Mesodermal cell (in vitro differentiated cells): Measurements from ENCODE around the gene PPP1R2C.
A peak's percentile ranks its signal among the peaks of the same experiment; 100 is the strongest.

ENCODE experiments used
- H3K27ac ChIP-seq: 2 replicates; pipeline ENCODE4 v1.7.0; 2013; ENCODE audit warnings: mild to moderate bottlenecking, low read depth, low read length, moderate library complexity; ENCODE audit not compliant: severe bottlenecking
- H3K36me3 ChIP-seq: 2 replicates; pipeline ENCODE4 v1.7.1; 2013; ENCODE audit warnings: mild to moderate bottlenecking, low read length, moderate library complexity; ENCODE audit not compliant: control insufficient read depth, insufficient read depth
- H3K4me1 ChIP-seq: one replicate; pipeline ENCODE4 v1.7.1; 2013; ENCODE audit warnings: mild to moderate bottlenecking, low read length; ENCODE audit not compliant: insufficient read depth, control insufficient read depth, poor library complexity, severe bottlenecking
- H3K4me3 ChIP-seq: 2 replicates; pipeline ENCODE4 v1.7.0; 2013; ENCODE audit warnings: low read length, control low read depth, mild to moderate bottlenecking; ENCODE audit not compliant: insufficient read depth, poor library complexity, severe bottlenecking; ENCODE audit errors: extremely low read depth
- H3K9me3 ChIP-seq: 2 replicates; pipeline ENCODE4 v1.7.1; 2013; ENCODE audit warnings: mild to moderate bottlenecking, low read length, moderate library complexity; ENCODE audit not compliant: control insufficient read depth
- WGBS, 2 experiments: methylation state at CpG; one replicate each; pipeline ENCODE4 v1.1.5; 2013; ENCODE audit warnings: missing lambda C conversion rate in 2 of 2; ENCODE audit not compliant: insufficient coverage in 2 of 2; 5-methylcytosine and 5-hydroxymethylcytosine counted together

PPP1R2C gene

DNA sequence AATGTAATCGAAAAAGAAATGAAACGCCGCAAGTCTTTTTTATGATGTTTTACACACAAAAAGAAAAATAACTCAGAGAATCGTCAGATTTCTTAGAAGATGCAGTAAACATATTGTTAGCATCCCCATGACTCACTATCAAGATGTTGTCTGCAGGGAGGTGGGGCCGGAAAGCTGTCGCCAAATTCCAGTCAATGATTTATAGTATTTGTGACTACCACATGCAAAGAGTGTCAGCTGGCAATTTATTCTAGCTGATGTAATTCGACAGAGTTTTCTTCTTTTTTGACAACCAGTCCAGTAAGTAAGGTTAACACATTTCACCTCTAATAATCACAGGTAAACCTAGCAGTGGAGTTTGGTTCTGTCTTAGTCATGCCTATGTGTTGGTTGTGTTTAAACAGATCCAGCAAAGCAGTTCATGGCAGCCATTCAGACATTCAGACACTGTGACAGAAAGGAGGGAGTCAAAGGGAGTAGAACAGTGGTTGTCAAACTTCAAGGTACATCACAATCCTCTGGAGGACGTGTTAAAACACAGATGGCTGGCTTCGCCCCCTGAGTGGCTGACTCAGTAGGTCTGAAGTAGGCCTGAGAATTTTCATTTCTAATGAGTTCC lies 19.8 kb upstream of the PPP1R2C start:
- no peak overlapping the region for H3K27ac ChIP-seq
- H3K4me1 ChIP-seq = no peaks in the 10 kb centered on the region
- WGBS, 2 experiments = 60% methylated on average over 1 of the region's 9 CpGs; no CpG with 5 or more reads in 1 of the 2 experiments
- no peak overlapping the region for H3K4me3 ChIP-seq
- H3K9me3 ChIP-seq = no peaks in the 10 kb centered on the region
- H3K36me3 ChIP-seq = no peaks in the 10 kb centered on the region

DNA sequence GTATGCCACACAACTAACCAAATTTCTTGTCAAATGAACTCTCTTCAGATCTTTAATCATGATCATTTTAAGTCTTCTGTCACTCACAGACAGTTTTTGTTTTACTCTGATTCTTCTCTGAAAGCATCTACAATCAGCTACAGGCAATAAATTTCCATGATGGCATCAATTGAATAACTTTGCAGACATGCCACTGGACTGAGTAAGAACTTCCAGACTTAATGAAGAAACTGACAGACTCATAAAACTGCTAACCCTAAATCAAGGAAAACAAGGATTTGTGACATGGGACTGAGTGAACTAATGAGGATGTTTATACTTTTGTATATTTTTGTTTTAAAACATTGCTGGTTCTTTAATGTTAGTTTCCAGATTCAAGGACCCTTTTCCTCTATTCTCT lies 5.5 kb upstream of the PPP1R2C start:
- Histone ChIP-seq H3K27ac (no peak overlapping the region), H3K36me3 (no peaks in the 10 kb centered on the region), H3K4me3 (no peak overlapping the region), H3K4me1 (no peaks in the 10 kb centered on the region), H3K9me3 (no peaks in the 10 kb centered on the region)

DNA sequence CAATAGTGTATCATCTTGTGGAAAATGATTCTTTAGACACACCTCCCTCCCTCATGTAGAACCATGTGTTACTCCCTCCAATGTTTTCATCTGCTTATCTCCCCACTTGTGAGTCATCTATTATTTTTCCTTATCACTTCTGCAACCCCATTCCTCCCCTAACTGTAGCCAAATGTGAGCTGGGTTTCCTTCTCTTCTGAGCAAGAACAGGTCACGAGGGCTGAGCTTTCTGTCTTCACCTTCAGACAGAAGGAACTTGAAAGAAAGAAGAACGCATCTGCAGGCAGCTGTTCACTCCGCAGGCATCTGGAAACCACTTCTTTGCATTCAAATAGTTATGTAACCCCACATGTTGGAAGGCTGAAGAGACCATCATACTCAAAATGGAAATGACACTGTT lies 1.8 kb downstream of the PPP1R2C start:
- H3K27ac ChIP-seq = no peak overlapping the region
- H3K36me3 ChIP-seq = no peaks in the 10 kb centered on the region
- no peak overlapping the region for H3K4me3 ChIP-seq
- H3K9me3 ChIP-seq = no peaks in the 10 kb centered on the region
- no peaks in the 10 kb centered on the region for H3K4me1 ChIP-seq
- 80% methylated on average over 1 of the region's 3 CpGs; no CpG with 5 or more reads in 1 of the 2 experiments for WGBS, 2 experiments

DNA sequence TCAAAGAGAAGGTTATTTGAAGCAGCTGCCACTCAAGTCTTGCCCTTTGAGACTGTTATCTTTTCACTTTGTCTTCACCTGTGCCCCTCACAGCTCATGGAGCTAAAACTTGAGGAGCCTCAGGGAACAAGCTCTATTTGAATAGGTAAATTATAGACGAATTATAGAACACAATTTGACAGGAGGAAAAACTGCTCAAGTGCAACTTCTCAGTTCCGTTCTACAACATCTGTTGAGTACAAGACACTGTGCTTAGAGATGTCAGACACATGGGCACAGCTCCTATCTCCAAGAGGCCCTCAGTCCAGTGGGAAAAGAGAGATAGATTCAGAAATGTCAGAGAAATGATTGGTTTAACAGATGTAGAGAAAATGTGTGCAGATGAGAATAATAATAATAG lies 5.1 kb downstream of the PPP1R2C start:
- H3K4me1 ChIP-seq = no peaks in the 10 kb centered on the region
- H3K27ac ChIP-seq = no peak overlapping the region
- WGBS, 2 experiments = 100% methylated on average over 1 of the region's 2 CpGs; no CpG with 5 or more reads in 1 of the 2 experiments
- no peak overlapping the region for H3K4me3 ChIP-seq
- H3K9me3 ChIP-seq = peaks cover 6% of the 10 kb centered on the region
- no peaks in the 10 kb centered on the region for H3K36me3 ChIP-seq

DNA sequence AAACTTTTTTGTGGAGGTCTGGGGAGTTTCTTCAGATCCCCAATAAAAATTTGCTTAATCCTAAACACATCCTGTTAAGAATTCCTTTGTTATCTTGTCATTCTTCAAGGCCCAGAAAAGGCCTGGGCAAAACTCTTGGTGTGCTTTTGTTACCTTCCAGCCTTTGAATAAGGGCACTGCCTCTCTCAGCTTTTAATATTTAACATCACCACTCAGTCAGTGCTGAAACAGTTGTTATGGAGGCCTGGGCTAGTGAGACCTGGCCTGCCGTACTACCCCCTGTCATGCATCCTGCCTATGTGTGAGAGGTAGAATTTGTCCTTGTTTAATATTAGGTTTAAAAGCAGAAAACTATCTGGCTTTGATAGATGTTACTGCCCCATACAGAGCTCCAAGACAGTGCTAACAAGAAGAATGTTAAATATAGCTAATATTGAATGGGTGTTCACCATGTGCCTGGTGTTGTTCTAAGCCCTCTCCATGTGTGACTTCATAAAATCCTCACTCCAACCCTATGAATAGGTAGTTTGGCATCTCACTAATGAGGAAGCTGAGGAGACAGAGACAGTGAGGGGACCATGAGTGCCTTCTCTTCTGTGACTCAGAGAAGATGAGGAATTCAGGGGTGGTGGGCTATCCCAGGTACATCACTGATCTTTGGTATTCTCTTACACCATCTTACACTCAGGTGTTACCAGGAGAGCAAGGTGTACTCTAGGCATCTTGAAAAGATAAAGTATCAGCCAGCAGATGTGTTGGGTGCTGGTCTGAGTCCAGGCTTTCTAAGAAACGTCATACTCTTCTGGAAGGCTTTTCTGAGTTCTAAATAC lies 6.2 kb downstream of the PPP1R2C start:
- Histone ChIP-seq H3K36me3 (no peaks in the 10 kb centered on the region), H3K9me3 (peaks cover 6% of the 10 kb centered on the region), H3K27ac (peak overlapping the region; percentile 45), H3K4me3 (no peak overlapping the region), H3K4me1 (no peaks in the 10 kb centered on the region)
- WGBS, 2 experiments = no CpG with 5 or more reads among the region's 2 CpGs

DNA sequence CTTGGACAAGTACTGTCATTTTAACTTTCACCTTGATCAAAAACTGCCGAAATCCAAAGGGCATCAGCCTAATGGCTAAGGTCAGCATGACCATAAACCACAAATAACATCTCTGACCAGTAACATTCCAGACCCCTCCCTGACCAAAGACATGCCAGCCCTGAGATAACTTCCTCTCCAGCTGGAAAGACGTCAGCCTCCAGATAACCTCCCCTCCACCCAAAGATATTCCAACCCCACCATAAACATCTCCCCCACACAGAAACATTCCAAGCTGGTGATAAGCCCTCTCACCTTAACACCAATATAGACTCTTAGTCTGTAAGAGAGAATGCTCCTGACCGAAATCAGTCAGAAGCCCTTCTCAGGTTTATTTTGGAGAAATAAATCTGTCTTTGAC lies 7.4 kb downstream of the PPP1R2C start:
- no peaks in the 10 kb centered on the region for H3K36me3 ChIP-seq
- no peak overlapping the region for H3K4me3 ChIP-seq
- peaks cover 6% of the 10 kb centered on the region for H3K9me3 ChIP-seq
- 100% methylated on average over 1 of the region's 3 CpGs; no CpG with 5 or more reads in 1 of the 2 experiments for WGBS, 2 experiments
- no peaks in the 10 kb centered on the region for H3K4me1 ChIP-seq
- peak overlapping the region; percentile 23 for H3K27ac ChIP-seq

DNA sequence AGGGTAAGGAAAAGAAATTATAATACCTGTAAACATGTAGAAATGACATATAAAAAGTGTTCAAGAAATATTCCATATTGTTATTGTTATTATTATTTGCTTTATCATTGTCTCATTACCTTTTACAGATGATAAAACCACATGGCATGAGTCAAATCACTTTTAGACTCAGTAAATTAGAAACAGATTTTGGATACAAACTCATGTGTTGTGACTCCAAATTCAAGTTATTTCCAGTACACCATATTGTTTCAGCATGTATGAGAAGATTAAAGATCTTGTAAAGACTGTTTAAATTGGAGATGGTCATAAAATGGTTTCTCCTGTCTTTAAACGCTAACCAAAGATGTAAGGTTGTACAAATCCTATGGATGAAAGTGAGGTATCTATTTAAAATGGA lies 18.1 kb downstream of the PPP1R2C start:
- no CpG with 5 or more reads among the region's 1 CpG for WGBS, 2 experiments
- Histone ChIP-seq H3K4me3 (no peak overlapping the region), H3K9me3 (no peaks in the 10 kb centered on the region), H3K27ac (no peak overlapping the region), H3K36me3 (no peaks in the 10 kb centered on the region), H3K4me1 (no peaks in the 10 kb centered on the region)

DNA sequence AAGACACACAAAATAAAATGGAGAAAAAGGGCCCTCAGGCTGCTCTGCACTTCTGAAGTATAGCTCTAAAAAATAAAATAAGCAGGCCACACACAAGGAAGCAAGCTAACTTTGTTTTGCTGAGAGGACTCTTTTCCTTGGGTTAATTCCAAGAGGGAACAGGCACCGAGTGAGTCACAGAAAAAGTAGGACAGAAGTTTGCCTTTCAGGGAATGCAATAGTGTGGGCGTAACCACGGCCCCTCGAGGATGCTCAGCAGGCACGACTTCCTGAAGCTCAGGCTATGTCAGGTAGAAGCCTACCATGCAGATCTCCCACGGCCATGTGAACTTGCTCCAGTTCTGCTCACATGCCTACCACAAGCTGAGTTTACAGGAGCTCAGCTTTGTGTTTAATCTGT lies 22.1 kb downstream of the PPP1R2C start:
- Histone ChIP-seq H3K27ac (no peak overlapping the region), H3K9me3 (no peaks in the 10 kb centered on the region), H3K4me1 (peaks cover 7% of the 10 kb centered on the region), H3K4me3 (no peak overlapping the region), H3K36me3 (no peaks in the 10 kb centered on the region)
- WGBS, 2 experiments = 86 to 88% methylated on average over 4 to 5 of the region's 6 CpGs

DNA sequence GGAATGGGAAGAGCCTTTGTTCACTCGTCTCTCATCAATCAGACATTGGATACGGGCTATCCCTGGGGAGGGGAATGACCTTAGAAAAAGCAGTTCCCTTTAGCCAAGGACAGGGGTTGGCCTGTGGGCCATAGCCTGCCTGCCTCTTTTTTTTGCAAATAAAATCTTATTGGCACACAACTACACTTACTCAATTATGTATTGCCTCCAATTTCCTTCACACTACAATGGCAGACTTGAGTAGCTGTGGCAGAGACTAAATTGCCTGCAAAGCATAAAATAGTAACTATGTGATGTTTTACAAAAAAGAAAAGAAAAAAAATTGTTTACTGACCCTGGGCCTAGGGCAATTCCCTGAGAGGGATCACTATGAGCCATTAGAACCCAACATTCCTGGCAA lies 23.4 kb downstream of the PPP1R2C start:
- Histone ChIP-seq H3K27ac (peak overlapping the region; percentile 62), H3K9me3 (no peaks in the 10 kb centered on the region), H3K4me3 (no peak overlapping the region), H3K4me1 (peaks cover 7% of the 10 kb centered on the region), H3K36me3 (no peaks in the 10 kb centered on the region)
- WGBS, 2 experiments = no CpG with 5 or more reads among the region's 2 CpGs

DNA sequence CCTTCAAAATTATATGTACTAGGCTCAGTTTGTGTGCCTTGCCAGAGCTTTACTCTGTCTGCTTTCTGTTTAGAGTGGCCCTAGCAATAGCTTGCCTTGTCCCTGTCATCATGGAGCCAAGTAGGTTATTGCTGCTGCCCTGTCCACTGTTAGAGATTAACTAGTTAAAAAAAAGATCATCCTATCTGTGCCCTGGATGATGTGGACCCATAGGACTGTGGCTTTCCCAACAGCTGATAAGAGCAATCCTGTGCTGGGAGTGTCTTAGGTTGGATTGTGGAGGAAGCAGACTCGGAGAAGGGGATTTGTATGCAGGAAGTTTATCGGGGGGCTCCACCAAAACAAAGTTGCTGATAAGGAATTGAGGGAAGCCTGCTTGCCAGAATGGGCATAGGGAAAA lies 23.8 kb downstream of the PPP1R2C start:
- H3K9me3 ChIP-seq = no peaks in the 10 kb centered on the region
- H3K4me1 ChIP-seq = peaks cover 7% of the 10 kb centered on the region
- no peaks in the 10 kb centered on the region for H3K36me3 ChIP-seq
- 60% methylated on average over 1 of the region's 2 CpGs; no CpG with 5 or more reads in 1 of the 2 experiments for WGBS, 2 experiments
- no peak overlapping the region for H3K4me3 ChIP-seq
- H3K27ac ChIP-seq = peak overlapping the region; percentile 62

DNA sequence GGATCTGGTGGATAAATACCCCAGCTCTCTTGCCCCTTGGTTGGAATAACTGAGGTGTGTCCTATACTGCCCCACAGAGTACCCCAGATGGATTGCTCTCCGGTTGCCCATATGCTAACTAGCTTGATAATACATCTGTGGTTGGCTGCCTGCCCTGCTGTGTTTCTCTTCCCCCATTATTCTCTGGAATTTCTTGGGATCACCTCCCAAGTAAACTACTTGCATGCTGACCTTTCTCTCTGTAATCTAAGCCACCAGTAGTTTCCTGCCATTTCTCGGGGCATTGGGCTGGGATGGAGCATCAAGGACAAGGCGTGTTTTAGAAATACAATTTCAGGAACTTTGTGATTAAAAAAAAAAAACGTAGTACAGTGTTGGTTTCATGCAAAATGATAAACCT lies 25.2 kb downstream of the PPP1R2C start:
- Histone ChIP-seq H3K36me3 (no peaks in the 10 kb centered on the region), H3K27ac (no peak overlapping the region), H3K4me3 (no peak overlapping the region), H3K9me3 (no peaks in the 10 kb centered on the region), H3K4me1 (peaks cover 11% of the 10 kb centered on the region)
- no CpG with 5 or more reads among the region's 4 CpGs for WGBS, 2 experiments
